GM18520 (cell line): ENCODE data around the gene TMEM255B.
"Not testable (repeated sequence)": the region's sequence is repeated elsewhere in the genome, so short reads cannot be mapped to it uniquely, and the experiment has no call there.

Experiments
- ATAC-seq: cut with Tn5 transposase; IDR thresholded peaks from one replicate; pipeline ENCODE4 v1.9.1; 2021; ENCODE audit not compliant: unreplicated experiment

The TMEM255B gene

DNA sequence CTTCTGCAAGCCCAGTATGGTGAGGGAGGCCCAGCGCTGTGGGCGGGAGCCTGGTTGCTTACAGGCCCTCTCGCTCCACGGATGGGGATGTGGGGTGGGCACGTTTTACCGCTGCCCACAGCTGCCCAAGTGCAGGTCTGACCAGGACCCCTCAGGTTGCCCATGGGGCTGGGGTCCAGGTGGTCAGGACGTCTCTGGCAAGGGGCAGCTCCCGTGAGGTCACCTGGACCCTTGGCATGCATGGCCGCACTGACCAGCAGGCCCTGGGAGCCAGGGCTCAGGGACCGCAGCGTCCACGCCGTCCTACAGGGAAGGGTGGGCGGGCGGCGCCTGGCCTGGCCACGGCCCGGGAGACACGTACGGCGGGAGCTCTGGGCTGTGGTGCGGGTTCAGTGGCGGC is 72.0 kb downstream of the TMEM255B start:
- ATAC-seq, result no peak

DNA sequence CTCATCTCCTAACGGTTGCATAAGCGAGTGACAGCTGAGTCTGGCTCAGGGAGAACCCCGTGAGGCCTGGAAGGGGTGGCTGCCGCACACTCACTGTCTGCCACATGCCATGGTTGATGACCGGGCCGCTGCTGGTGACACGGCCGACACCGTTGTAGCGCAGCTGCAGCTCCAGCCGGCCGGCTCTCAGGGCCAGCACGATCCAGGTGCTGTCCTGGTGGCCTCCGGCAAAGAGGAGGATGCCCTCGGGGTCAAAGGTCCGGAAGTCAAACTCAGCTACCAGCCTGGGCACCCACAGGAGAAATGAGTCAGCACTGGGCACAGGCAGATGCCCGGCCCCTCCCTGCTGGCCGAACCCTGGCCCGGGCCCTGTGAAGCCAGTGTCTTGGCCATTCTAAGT is 73.2 kb downstream of the TMEM255B start:
- ATAC-seq, result no peak

DNA sequence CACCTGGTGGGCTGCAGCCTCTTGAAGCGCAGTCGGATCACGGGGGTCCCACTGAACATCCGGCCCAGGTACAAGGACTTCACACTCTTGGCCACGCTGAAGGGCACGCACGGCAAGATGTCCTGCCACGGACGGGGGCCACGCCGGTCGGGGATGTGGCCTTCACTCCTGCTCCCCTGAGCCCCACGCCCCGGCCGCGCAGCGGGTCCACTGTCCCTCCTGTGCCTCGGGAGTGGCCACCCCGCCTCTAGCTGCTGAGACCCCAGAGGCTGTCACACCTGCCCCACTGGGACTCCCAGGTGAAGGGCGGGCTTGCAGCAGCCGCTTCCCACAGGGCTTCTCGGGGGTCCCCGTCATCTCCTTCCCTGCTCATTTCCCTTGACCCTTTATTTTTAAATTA is 73.6 kb downstream of the TMEM255B start:
- ATAC-seq, result no peak

DNA sequence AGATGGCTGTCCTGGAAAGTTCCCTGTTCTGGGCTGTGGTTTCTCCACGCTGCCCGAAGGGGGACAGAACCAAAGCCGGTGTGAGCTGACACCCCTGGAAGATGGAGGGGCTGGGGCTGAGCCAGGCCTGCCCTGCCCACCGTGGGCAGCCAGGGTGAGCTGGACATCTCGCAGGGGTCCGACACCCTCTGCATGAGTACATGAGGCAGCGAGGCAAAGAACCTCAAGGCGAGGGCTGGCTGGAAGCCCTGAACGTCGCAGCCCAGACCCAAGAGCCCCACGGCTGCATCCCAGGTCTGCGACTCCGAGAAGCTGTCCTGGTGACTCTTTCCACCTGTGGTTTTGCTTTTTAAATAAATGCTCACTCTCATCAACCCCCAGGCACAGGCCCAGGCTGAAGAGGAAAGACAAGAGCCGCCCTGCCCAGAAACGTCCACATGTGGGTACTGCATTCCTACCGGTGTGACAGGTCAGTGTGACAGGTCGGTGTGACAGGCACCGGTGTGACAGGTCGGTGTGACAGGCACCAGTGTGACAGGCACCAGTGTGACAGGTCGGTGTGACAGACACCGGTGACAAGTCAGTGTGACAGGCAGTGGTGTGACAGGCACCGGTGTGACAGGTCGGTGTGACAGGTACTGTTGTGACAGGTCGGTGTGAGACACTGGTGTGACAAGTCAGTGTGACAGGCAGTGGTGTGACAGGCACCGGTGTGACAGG is 74.2 kb downstream of the TMEM255B start:
- ATAC-seq, result no peak

DNA sequence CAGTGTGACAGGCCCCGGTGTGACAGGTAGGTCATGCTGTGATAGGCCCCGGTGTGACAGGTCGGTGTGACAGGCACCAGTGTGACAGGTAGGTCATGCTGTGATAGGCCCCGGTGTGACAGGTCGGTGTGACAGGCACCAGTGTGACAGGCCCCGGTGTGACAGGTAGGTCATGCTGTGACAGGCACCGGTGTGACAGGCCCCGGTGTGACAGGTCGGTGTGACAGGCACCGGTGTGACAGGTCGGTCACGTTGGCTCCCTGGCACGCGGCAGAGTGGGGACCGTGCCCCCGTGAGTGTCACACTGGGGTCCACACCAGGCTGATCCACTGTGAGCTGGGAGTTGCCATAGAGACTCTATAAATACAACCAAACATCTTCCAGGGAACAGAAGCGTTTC is 75.0 kb downstream of the TMEM255B start:
- not testable (repeated sequence) for ATAC-seq

DNA sequence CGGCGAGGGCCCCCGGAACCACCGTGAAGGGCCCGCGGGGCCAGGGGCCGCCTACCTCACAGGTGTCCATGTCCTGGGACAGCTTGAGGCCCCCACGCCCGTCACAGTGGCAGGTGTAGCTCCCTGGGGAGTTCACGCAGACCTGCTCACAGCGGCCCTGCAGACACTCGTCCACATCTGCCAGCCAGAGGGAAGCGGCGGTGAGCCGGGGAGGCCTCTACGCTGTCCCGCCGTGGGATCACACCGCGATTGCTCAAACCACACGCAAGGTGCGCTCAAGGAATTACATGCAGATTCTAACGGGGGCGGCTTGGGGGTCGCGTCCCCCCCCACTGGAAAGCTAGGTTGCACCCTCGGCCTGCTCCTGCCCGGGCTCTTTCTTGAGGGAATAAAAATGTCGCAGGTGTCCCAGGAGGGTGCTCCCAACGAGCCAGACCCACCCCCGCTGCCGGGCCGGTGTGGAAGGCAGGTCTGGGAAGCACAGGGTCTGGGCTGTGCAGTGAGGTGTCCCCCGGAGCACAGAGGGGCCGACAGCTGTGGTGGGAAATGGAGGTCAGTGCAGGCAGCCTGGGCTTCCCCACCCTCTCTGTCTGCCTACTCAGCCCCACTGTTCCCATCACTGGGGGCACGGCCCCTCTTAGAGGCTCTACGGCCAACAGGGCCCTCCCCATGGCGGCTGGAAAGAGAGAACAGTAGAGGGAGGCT is 75.6 kb downstream of the TMEM255B start:
- no peak for ATAC-seq

DNA sequence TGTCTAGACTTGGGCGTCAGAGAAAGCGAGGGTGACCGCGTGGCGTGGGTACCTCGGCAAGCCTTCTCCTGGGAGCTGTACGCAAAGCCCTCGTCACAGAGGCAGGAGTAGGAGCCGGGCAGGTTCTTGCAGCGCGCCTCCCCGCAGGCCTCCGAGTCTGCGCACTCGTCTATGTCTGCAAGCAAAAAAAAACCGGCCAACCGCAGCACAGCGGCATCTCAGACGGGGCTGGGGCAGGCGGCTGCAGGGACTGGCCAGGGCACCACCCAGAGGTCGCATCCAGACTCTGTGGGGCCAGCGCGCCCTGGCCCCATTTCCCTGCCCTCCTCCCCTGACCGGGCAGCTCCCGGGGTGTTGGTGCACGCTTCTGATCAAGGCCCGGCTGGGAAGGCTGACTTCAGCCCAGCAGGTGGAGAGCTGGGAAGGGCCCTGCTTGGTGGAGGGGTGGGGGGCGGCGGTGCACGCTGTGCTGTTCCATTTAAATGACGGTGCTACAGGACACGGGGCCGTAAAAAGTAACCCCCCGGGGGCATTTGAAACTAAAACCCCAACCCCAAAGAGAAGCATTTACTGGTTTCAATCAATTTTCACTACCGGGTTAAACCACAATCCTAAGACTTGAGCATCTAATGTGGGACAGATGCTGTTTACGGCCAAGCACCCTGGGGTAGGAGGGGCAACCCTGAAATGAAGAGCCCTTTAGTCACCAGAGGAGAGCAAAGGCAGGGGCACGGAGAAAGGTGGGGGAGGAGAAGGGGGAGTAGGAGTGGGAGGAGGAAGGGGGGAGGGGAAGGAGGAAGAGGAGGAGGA is 76.6 kb downstream of the TMEM255B start:
- no peak for ATAC-seq

DNA sequence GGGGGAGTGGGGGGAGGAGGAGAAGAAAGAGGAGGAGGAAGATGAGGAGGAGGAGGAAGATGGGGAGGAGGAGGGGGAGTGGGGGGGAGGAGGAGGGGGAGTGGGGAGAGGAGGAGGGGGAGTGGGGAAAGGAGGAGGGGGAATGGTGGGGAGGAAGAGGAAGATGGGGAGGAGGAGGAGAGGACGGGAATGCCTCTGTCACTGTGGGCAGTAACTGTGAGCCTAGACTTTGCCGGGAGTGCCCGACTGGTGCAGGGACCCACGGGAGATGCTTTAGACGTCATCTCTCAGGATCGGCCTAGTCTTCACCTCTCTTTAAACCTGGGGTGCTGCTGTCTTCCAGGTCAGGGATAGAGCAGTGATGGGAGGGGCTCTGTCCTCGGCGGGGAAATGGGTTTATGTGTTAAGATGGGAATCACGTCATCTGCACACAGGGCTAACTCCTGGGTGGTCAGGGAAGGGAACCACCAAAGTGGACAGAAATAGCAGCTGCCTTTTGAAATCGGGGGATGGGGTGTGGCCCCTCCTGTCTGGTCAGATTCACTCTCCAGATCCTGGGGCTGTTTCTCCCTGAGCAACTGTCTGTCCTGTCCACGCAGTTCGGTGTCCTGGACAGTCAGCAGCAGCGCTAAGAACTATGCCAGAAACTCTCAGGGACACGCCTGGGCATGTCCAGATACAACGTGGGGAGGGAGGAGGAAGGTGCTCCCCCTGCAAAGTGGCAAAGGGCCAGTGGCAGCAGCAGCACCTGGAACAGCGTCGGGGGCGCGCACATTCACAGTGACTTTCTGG is 77.9 kb downstream of the TMEM255B start:
- ATAC-seq, result no peak

DNA sequence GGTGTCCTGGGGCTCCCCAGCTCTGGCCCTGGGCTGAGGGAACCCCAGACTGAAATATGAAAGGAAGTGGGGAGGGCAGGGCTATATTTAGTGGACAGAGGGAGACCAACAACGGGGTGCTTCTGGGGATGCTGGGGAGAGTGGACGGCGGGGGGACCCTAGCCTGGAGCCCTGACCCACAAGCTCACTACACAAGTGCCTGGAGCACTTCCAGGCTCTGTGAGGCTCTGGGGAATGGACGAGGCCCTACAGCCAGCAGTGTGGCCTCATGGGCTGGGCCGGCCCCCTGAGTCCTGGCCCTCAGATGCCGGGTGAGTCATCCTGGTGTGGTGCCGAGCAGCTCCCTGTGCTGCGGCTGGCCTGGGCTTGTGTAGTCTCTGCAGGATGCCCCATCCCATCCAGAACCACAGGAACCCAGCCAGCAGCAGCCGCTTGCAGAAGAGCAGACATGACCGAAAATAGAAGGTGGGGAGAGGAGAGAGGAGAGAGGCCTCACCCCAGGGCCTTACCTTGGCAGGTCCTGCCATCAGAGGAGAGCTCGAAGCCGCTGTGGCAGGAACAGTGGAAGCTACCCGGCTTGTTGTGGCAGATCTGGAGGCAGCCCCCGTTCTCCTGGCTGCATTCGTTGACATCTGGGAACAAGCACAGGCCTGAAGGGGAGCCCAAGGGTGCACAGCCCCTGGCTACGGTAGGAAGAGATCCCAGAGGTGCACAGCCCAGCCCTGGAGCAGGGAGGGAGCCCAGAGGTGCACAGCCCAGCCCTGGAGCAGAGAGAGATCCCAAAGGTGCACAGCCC is 78.7 kb downstream of the TMEM255B start:
- ATAC-seq, result no peak

DNA sequence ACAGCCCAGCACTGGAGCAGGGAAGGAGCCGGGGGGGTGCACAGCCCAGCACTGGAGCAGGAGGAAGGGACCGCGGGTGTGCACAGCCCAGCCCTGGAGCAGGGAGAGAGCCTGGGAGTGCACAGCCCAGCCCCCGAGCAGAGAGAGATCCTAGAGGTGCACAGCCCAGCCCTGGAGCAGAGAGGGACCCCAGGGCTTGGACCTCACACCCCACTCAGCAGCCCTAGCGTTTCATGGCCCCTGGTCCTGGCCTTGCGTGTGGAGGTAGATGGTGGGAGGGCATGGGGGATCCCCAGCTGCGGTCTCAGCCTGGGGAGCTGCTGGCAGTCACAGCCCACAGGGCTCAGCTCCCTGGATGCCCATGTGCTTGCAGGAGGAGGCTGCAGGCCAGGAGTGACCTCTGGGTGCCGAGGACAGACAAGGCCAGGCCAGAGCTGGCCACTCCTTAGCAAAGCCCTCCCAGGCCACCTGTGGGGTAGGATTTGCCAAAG is 79.7 kb downstream of the TMEM255B start:
- no peak for ATAC-seq

DNA sequence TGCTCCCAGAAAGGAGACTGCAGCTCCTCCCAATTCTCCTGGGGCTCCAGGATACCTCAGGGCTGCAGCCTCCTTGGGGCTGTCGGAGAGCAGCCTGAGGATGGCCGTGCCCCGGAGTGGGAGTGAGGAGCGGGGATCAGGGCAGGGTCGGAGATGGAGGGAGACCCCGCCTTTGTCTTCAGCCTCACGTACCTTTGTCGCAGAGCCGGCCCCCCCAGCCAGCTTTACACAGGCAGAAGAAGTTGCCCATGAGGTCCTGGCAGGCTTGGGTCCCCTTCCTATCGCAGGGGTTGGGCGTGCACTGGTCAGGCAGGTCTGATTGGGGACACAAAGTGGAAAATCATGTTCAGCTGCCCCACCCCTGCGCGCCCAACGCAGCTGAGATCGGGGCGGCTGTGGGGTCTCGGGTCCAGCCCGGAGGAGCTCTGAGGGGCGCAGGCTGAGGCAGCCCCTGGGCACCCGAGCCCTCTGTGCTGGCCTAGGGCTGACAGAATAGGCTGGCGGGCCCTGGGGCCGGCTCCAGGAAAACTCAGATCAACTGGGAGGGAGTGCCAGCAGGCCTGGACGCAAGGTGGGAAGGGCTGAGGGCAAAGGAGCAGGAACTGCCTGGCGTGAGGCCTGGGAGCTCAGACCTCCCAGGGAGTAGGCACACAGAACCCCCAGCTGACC is 80.6 kb downstream of the TMEM255B start:
- ATAC-seq, result no peak

DNA sequence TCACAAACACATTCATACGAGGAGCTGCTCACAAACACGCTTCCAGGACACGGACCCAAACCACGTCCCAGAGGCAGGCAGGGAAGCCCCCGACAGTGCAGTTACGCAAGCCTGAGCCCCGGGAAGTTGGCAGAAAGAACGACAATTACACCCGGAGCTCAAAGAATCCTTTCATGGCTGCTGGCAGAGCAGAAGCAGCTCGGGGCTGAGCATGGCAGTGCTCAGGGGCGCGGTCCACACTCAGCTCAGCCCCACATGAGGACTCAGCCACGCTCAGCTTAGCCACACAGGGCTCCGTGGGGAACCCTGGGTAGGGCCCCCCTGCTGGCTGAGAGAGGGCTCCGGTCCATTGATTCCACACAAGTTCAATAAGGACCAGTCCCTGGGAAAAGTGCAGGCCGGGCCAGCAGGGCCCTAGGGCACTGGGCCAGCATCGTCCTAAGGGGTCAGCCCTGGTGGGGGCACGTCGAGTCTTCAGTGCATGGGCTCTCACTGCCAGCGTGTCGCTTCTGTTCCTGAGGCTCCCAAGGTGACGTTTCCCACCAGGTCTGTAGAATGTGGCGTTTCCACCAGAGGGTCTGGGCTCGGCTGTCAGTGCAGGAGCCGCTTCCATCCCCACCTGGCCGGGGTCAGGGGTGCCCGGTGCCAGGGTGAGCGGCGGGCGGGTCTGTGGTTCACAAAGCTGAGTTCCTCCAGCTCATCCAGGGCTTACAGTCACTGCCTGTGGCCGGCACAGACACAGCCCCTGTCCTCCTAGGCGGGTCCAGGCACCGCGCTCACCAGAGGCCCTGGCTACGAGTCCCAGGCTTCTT is 81.7 kb downstream of the TMEM255B start:
- no peak for ATAC-seq

DNA sequence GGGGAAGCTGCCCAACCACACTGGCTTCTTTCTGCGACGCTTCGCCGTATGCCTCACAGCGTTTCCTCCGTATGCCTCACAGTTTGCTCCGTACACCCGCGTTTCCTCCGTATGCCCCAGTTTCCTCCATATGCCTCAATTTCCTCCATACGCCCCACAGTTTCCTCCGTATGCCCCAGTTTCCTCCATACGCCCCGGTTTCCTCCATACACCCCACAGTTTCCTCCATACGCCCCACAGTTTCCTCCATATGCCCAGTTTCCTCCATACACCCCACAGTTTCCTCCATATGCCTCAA is 82.3 kb downstream of the TMEM255B start:
- no peak for ATAC-seq

DNA sequence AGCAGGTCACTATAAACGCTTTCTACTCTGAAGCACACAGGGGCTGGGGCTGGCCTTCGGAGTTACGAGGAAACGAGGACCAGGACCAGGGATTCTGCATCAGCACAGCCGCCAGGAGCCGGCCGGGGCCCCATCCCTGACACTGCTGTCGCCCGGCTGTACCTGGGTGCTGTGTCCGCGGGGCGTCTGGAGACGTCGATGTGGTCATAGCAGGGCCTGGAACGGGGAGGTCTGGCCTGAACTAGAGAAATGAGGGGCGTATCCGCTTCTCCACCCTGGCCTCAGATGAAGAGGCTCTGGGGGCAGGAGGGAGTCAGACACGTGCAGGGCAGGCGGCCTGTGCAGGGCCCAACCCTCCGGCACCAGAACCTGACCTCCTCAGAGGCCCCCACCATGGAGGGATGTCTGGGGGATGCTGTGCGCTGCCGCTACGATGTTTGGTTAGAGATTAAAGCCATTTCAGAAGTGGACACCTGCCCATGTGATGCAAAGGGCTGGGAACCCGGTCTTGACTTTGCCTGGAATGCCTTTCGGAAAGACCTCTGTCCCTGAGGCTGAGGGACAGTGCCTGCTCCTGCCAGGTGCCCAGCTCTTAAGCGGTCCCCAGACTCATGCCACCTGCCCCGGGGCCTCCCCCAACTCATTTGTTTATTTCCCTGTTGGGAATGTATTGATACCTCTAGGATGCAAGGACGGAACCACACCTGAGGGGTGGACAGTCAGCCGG is 83.5 kb downstream of the TMEM255B start:
- ATAC-seq, result no peak

DNA sequence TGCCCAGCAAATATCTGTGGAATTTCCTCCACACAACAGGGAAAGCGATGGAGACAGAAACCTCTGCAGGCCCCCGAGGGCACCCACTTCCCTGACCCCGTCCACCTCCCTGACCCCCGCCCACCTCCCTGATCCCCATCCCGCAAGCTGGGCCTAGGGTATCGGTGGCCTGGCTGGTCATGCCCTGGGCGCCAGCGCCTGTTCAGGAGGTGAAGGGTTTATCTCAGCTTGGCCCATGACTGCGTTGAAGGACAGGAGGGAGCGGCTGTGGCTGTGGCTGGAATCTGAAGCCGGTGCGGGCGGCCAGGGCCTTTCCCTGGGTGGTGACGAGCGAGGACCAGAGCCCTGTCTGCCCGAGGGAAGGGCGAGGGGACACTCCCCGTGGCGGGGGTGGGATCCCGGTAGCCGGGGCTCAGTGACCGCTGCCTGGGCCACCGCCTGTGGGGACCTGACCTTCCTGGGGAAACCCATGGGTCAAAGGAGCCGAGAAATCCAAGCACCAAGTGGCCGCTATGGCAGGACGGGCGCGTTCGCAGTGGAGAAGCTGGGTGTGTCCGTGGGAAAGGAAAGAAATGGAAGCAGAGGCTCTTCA is 84.1 kb downstream of the TMEM255B start:
- no peak for ATAC-seq

DNA sequence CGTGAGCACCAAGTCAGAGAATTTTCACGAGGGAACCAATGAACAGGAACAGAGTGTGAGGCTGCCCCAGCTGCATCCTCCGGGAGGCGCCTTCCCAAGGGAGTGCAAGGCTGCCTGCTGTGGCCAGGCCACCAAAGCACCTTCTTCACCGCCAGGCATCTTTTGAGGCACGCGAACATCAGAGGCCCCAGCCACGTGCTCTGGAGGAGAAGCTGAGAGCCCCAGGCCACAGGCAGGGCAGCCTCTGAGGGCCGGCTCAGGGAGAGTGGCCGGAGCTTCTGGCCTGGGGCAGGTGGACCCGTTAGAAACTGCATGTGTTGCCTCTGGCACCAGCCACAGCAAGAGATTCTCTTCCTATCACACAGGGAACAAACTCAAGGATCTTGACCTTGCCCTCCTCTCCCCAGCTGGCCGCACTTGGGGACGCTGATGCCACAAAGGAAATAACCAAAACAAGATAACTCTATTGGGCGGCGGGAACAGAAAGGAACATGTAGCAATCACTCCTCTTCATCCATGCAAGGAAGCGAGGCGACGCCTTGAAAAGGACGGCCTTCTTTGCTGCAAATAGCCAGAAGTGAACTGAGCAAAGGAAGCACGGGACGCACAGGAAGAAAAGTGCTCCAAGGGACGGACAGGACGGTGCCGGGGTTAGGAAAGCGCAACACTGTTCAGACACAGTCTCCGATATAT is 85.0 kb downstream of the TMEM255B start:
- ATAC-seq, result no peak

DNA sequence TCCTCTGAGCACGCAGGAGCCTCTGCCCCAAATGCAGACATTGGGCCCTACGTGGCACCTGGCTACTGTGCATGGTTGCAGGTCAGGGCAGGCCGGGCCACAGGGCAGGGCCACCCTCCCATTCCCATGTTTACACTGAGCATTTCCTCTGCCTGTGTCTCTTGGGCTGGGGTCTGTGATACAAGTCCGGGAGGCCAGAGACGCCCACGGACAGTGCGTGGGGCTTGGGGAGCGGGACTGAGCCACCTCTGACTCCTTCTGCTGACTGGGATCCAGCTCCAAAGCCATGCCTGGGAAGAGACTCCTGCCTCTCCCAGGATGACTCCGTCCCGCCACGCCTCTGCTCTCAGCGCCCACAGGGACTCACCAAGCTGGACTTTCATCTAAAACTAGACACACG is 86.0 kb downstream of the TMEM255B start:
- ATAC-seq, result no peak
